GM18873 (cell line): ENCODE results near the gene SLC16A10.

Source experiments
- ATAC-seq: cut with Tn5 transposase; IDR thresholded peaks from one replicate; pipeline ENCODE4 v1.9.1; 2021; ENCODE audit warnings: mild to moderate bottlenecking, moderate library complexity, moderate number of reproducible peaks; ENCODE audit not compliant: unreplicated experiment, low FRiP score

SLC16A10 gene

DNA sequence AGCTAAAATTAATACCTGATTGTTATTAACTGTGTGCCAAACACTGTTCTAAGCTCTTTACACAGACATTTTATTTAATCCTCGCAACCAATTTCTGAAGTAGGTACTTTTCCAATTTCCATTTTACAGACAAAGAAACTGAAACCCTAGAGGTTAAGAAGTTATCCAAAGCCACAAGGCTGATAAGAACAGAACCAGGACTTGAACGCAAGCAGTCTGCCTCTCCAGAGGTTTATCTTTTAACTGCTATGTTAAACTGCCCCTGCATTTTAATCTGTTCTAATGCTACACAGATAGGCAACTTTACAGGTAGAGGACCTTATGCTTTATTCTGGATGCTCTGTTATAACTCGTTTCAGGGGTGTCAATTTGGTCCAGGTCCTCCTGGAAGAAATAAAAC, 118.2 kb downstream of the SLC16A10 start:
- ATAC-seq, result no peak

GRCh38 chr6:111207141-111207858, 120.0 kb downstream of the SLC16A10 start:
- no peak for ATAC-seq

DNA sequence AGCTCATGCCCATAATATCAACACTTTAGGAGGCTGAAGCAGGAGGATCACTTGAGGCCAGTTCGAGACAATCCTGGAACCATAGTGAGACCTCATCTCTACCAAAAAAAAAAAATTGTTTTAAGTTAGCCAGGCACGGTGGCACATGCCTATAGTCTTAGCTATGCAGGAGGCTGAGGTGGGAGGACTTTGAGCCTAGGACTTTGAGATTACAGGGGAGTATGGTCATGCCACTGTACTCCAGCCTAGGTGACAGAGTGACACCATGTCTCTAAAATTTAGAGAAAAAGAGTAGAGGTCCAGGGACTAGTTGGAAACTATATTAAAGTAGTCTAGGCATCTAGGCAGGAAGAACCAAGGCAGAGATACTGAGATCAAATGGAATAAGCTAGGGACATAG, 121.6 kb downstream of the SLC16A10 start:
- ATAC-seq, result no peak

GRCh38 chr6:111210194-111210728, 123.0 kb downstream of the SLC16A10 start:
- no peak for ATAC-seq

DNA sequence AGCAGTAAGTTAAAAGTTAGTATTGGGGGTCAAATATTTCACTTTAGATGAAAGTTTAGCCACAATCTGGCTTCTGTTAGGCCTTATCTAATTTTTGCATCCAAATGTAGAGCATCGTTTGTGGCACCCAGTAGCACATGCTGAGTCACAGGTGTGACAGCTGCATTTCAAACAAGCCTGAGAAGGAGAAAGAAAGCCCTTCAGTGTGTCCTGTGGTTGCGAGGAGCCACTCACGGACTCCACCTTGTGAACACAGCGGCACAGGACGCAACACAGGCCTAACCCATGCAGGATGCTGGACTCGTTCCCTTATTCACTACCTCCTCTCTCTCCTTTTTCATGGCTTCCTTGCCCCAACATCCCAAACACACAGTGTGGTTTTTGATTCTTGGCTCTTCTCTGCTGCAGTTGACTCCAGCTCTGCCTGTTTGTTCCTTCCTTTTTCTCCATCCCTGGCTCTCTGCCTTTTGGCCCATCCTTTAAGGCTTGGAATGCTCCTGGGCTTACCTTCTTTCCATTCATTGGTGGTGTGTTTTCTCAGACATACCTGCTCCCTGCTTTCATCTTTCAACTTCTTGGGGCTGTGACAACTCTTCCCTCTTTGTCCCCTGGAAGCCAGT, 124.2 kb downstream of the SLC16A10 start:
- ATAC-seq, result no peak

- no peak for ATAC-seq
Observed at GRCh38 chr6:111212625-111213024, 125.3 kb downstream of the SLC16A10 start.

DNA sequence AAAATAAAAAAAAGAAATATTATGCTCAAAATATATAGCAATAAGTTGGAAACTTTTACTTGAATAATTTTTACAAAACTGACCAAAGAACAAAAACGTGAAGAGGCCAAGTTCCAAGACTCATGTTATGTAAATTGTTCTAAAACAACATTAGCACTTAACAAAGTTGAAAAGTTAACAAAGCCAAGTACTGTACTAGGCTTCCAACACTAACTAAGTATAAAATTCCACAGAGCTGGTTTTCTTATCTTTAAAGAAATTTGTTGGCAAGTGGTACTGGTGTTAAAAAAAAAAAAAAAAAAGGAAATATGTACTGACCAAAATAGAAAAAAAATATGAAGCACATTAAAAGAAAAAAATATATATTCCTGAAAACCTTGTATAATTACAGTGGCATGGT, 127.8 kb downstream of the SLC16A10 start:
- no peak for ATAC-seq

- ATAC-seq, result no peak
Observed at GRCh38 chr6:111219785-111220184, 132.5 kb downstream of the SLC16A10 start.

DNA sequence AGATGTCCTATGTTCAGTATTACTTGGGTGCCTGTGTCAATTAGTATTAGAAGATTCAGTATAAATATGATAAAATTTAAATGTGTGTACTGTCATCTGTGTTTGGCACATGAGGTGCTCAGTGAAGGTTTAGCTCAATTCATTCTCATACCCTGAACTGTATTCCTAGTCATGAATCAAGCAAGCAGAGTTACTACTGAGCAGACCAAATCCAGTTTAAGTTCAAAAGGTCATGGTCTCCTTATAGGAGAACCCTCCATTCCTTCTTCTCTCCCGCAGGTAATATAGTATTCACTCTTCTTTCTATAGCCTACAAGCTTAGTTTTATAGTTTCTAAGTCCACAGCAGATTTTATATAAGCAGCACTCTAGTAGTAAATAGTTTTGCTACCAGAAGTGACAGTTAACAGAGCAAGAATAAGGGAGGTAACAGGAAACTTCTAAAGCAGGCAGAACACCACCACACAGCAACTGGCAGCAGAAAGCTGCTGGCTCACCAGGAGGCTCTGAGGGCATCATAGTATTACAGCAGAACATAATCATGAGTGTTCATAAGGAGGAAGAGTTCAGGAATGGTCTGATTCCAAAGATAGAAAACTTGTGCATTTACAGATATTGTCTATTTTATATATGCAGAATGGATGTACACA, 133.2 kb downstream of the SLC16A10 start:
- no peak for ATAC-seq

DNA sequence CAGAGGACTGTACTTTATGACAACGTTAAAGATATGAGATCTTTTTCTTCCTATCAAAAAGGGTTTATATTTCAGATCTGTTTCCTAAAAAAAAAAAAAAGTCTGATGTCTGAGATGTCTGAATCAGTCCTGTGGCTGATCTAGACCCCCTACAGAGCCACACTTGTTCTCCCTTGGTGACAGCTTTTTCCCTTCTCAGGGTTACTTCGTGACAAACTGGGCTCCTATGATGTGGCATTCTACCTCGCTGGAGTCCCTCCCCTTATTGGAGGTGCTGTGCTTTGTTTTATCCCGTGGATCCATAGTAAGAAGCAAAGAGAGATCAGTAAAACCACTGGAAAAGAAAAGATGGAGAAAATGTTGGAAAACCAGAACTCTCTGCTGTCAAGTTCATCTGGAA, 134.5 kb downstream of the SLC16A10 start:
- ATAC-seq, result no peak

DNA sequence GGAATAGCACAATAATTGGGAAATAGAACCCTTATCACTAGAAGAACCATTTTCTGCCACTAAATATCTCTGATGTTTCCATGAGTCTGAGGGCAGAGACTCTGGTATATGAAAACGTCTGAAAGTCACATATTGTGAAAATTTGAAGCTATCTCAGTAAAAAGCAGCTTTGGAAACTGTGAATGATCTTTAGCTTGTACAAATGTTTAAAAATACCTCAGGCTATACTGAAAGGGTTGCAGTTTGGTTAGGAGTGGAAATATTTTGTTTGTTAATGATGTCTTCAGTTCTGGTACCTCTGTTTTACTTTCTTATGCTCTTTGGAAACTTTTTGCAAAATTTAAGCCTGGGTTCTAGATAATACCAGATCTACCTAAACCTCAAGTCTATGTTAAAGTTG, 135.0 kb downstream of the SLC16A10 start:
- no peak for ATAC-seq

DNA sequence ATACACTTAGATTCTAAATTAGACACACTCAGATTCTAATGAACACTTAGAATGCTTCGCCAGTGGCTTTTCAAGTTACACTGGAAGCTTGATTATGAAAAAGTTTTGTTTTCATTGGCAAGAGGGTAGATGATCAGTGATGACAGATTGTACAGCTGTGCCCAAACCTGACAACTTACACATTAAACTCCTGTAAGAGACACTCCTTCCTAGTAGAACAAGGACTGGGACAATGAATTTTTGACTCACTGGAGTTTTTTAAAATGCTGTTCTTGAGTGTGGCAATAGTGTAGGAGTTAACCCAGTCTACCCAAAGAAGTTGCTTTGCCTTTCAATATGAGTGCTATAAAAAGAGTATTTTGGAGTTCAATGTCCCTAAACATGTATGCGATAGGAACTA, 140.8 kb downstream of the SLC16A10 start:
- ATAC-seq, result no peak

- no peak for ATAC-seq
Observed at GRCh38 chr6:111230351-111231089, 143.2 kb downstream of the SLC16A10 start.

- ATAC-seq, result no peak
Observed at GRCh38 chr6:111231090-111231459, 143.8 kb downstream of the SLC16A10 start.

- ATAC-seq, result no peak
Observed at GRCh38 chr6:111237852-111238251, 150.5 kb downstream of the SLC16A10 start.

DNA sequence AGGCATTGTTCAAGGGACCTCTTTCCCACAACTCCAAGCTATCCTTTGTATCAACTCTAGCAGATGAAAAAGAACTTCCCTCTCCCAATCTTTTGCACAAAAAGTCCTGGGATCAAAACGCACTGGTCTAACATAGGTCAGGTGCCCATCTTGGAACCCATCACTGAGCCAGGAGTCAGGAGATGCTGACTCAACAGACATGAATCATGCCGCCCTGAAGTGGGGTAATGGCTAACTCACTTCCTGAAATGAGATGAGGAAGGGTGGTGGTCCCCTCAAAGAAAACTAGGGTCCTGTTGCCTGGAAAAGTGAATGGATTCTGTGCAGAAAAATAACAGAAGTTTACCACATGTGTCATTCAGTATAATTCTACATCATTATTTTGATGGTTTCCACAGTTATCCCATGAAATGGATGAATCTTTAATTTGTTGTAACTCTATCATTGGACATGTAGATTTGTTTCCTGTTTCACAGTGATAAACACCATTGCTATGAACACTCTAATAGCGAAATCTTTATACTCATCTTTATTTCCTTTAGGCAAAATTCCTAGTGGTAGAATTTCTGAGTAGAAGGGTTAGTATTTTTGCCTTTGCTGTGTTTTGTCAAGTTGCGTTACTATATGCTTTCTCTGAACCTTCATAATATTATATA, 151.3 kb downstream of the SLC16A10 start:
- ATAC-seq, result no peak

DNA sequence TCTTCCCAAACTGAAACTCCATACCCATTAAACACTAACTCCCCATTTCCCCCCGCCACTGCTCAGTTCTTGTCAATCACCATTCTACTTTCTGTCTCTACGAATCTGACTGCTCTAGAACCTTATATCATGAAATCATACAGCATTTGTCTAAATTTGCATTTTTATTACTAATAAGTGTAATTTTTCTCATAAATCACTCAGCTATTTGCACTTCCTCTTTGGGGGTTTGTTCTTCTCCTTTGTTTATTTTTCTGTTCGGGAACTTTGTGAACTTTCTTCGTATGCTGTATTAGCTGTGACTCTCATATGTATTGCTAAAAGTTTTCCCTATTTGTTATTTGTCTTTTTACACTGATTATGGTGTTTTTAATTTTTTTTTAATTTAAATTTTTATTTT, 152.2 kb downstream of the SLC16A10 start:
- ATAC-seq, result no peak

- no peak for ATAC-seq
Observed at GRCh38 chr6:111242452-111242851, 155.1 kb downstream of the SLC16A10 start.

GRCh38 chr6:111243095-111243494, 155.8 kb downstream of the SLC16A10 start:
- no peak for ATAC-seq

GRCh38 chr6:111248789-111249188, 161.5 kb downstream of the SLC16A10 start:
- ATAC-seq, result no peak
